CD4-positive, CD25-positive, alpha-beta regulatory T cell (primary cell): Measurements from ENCODE around the gene PEPD. TPM values are rescaled to one million over a fixed set of nuclear protein-coding genes. Genes with fewer than 3 reads are reported as not detected.

Experiments
- ATAC-seq, 2 donors: fragments of 150-1000 bp; cut with Tn5 transposase; one replicate each; pipeline ENCODE4 v1.10.0; 2021; ENCODE audit warnings: low read depth in 2 of 2, moderate number of reproducible peaks in 2 of 2, moderate library complexity in 1 of 2
- DNase-seq, 3 donors: peaks; one replicate each; pipeline versions ENCODE4 v3.0.0 to v3.0.0-alpha.2; 2012 to 2022; ENCODE audit warnings: mixed read lengths in 1 of 3
- H3K27ac ChIP-seq: one replicate; pipeline ENCODE4 v1.7.0; 2013; ENCODE audit warnings: mild to moderate bottlenecking, low read length; ENCODE audit not compliant: insufficient read depth, poor library complexity, severe bottlenecking
- H3K27me3 ChIP-seq: one replicate; pipeline ENCODE4 v1.7.0; 2013; ENCODE audit warnings: low read length; ENCODE audit not compliant: control insufficient read depth, insufficient read depth
- H3K36me3 ChIP-seq: one replicate; pipeline ENCODE4 v1.7.0; 2013; ENCODE audit warnings: mild to moderate bottlenecking, low read length, moderate library complexity; ENCODE audit not compliant: control insufficient read depth, insufficient read depth
- H3K4me1 ChIP-seq: 2 replicates; pipeline ENCODE4 v1.7.0; 2013; ENCODE audit warnings: mild to moderate bottlenecking, low read length; ENCODE audit not compliant: insufficient read depth, control insufficient read depth, poor library complexity, severe bottlenecking
- H3K4me3 ChIP-seq: one replicate; pipeline ENCODE4 v1.7.0; 2013; ENCODE audit warnings: low read depth, mild to moderate bottlenecking, low read length, moderate library complexity
- H3K9me3 ChIP-seq, 2 experiments: 1 replicate in 1 of 2; 2 replicates in 1 of 2; pipeline ENCODE4 v1.7.0; 2013; ENCODE audit warnings: low read length in 2 of 2, mild to moderate bottlenecking in 1 of 2, moderate library complexity in 1 of 2; ENCODE audit not compliant: control insufficient read depth in 2 of 2
- H3K27ac Mint-ChIP-seq, 3 donors: one replicate each; pipeline ENCODE4 v1.8.0; 2020 to 2022; ENCODE audit warnings: mild to moderate bottlenecking in 3 of 3, mixed read lengths in 3 of 3, moderate library complexity in 2 of 3
- H3K27me3 Mint-ChIP-seq: one replicate; pipeline ENCODE4 v1.8.0; 2022; ENCODE audit warnings: mild to moderate bottlenecking, mixed read lengths
- H3K36me3 Mint-ChIP-seq: one replicate; pipeline ENCODE4 v1.8.0; 2020; ENCODE audit warnings: mixed read lengths
- H3K4me1 Mint-ChIP-seq, 4 donors: one replicate each; pipeline ENCODE4 v1.8.0; 2020 to 2022; ENCODE audit warnings: mixed read lengths in 4 of 4, mild to moderate bottlenecking in 1 of 4
- H3K4me3 Mint-ChIP-seq, 4 donors: one replicate each; pipeline ENCODE4 v1.8.0; 2020 to 2022; ENCODE audit warnings: mild to moderate bottlenecking in 4 of 4, mixed read lengths in 4 of 4, moderate library complexity in 3 of 4
- H3K9me3 Mint-ChIP-seq, 7 donors: one replicate each; pipeline ENCODE4 v1.8.0; 2020 to 2022; ENCODE audit warnings: mixed read lengths in 7 of 7, mild to moderate bottlenecking in 3 of 7, moderate library complexity in 2 of 7
- polyA plus RNA-seq, 4 donors: library from polyadenylated mRNA; unstranded; fragments of 300-500 nt; fragmentation: Illumina TruSeq; gene quantifications; one replicate each; pipeline ENCODE4 v1.2.3, GENCODE V29; 2021
- total RNA-seq: library from RNA; stranded (reverse); gene quantifications from one replicate; pipeline ENCODE4 v1.2.3, GENCODE V29; 2022

PEPD gene
- total and polyA plus RNA-seq, 5 donors from 2014 or later: 36.8 to 141 (median 109) TPM

DNA sequence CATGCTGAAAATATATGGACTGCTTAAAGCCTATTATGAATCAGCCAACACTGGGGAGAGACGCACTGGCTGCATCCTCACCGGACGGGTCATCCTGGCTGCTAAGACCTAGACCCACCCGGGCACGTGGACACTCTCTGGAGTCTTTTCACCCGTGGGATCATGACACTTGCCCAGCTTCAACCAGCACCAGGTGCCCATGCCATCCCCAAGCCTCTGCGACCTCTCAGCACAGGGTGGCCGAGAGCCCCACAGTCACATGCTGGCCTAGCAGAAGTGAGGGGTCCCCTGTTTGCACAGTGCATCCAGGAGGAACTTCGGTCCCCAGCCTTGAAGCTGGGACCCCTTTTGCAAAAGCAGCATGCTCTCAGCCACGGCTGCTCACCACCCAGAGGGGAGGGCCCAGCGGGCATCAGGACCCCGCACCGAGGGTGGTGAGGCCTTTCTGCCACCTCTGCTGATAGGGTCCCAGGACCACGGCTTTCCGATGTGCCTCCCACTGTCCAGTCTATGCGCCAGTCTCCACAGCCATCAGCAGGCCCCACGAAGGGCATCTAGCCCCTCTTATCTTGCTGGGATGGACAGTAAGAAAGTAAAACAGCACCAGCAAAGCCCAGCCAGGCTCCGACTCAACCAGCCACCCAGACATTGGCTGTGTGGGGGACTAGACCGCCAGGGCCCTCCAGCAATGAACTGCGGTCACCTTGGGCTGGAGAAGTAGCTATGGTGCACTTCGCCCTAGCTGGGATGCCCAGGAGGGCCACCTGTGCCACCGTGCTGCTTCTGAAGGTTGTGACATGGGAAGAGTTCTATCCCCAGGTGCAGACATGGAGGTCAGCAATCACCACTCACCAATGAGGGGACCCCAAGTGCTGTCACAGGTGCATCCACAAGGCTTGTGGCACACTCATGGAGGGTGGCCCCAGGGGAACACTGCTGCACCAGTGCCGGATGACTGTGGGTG, 75.0 kb downstream of the PEPD start:
- Histone ChIP-seq H3K27ac (no peak overlapping the region), H3K4me1 (no peaks in the 10 kb centered on the region), H3K4me3 (no peak overlapping the region), H3K9me3 (no peaks in the 10 kb centered on the region), H3K27me3 (no peaks in the 10 kb centered on the region), H3K36me3 (no peaks in the 10 kb centered on the region)
- Mint-ChIP-seq H3K27ac (no peak overlapping the region), H3K4me1 (no peaks in the 10 kb centered on the region), H3K27me3 (no peaks in the 10 kb centered on the region), H3K9me3 (no peaks in the 10 kb centered on the region), H3K36me3 (peaks cover 18% of the 10 kb centered on the region), H3K4me3 (no peak overlapping the region)
- DNase-seq (no peak), ATAC-seq (no peak)

DNA sequence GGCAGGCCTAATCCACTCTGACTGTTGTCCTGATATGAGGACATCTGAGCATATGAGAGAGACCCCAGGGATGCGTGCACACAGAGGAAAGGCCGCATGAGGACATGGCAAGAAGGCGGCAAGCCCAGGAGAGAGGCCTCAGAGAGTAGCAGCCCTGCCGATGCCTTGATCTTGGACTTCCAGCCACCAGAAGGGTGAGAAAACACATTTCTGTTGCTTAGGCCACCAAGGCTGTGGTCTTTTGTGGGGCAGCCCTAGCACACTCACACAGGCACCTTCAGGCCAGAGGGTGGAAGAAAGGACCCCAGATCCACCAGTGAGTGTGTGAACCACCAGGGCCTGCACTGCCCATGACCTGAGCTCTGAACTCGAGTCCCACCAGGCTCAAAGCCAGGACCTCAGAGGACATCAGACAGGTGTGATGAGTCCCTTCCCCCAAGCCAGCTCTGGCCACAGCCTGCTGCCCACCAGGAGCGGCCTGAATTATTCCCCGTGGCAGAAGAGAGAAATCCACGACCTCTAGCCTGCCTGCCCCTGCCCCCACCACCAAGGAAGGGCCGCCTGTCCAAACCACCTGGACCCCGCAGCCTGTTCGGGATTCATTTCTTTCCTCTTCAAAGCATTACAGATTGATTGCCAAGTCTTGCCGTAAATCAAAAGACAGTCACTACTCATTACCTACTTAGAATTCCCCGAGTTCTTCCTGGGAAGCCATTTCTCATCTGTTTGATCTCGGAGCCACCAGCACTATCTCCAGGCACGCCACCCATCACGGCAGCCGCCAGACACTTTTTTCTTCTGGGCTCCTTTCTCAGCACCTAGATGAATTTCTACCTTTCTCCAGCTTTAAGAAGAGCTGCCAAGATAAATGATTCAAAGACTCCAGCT, 75.9 kb downstream of the PEPD start:
- no peaks in the 10 kb centered on the region for H3K27me3 Mint-ChIP-seq
- no peaks in the 10 kb centered on the region for H3K9me3 Mint-ChIP-seq
- no peak for DNase-seq
- Histone ChIP-seq H3K27me3 (no peaks in the 10 kb centered on the region), H3K27ac (no peak overlapping the region), H3K9me3 (no peaks in the 10 kb centered on the region), H3K4me1 (no peaks in the 10 kb centered on the region), H3K36me3 (no peaks in the 10 kb centered on the region), H3K4me3 (no peak overlapping the region)
- no peaks in the 10 kb centered on the region for H3K4me1 Mint-ChIP-seq
- no peak overlapping the region for H3K27ac Mint-ChIP-seq
- peaks cover 20% of the 10 kb centered on the region for H3K36me3 Mint-ChIP-seq
- no peak overlapping the region for H3K4me3 Mint-ChIP-seq
- no peak for ATAC-seq

DNA sequence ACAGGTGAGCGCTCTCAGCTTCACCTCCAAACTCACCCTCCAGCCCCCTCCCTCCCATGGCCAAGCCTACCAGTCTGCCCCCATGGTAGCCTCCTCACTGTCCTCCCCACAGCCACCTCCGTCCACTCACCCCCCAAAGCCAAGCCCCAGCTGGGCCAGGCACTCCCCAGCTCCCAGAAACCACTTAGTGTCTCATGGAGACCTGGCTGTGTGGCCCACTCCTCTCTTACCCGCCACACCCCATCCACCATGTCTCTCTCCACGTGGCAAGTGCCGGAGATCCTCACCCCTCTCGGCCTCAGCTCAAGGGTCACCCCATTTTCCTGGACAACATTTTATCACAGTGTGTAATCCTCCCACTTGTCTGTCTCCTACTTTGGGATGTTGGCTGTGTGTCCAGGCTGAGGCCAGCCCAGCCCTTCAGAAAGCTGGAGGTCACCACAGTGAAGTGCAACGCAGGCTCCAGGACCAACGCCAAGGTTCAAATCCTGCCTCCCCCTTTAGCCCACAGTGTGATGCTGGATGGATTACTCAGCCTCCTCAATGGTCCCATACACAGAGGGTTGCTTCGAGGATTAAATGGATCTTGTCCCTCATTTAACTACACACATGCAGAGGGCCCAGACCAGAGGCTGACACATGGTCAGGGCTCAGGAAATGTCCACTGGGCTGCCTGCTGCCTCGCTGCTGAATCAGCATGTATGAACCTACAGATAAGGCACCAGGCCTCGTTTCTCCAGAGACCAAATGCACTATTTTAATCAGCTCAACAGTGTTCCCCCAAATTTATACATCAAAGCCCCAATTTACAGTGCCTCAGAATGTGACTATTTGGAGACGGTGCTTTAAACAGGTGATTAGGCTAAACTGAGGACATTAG, 76.8 kb downstream of the PEPD start:
- Histone ChIP-seq H3K27me3 (no peaks in the 10 kb centered on the region), H3K4me3 (no peak overlapping the region), H3K36me3 (no peaks in the 10 kb centered on the region), H3K4me1 (no peaks in the 10 kb centered on the region), H3K9me3 (no peaks in the 10 kb centered on the region), H3K27ac (no peak overlapping the region)
- Mint-ChIP-seq H3K27me3 (no peaks in the 10 kb centered on the region), H3K9me3 (no peaks in the 10 kb centered on the region), H3K36me3 (peaks cover 21% of the 10 kb centered on the region), H3K27ac (no peak overlapping the region), H3K4me3 (no peak overlapping the region), H3K4me1 (no peaks in the 10 kb centered on the region)
- ATAC-seq: no peak
- DNase-seq: no peak

DNA sequence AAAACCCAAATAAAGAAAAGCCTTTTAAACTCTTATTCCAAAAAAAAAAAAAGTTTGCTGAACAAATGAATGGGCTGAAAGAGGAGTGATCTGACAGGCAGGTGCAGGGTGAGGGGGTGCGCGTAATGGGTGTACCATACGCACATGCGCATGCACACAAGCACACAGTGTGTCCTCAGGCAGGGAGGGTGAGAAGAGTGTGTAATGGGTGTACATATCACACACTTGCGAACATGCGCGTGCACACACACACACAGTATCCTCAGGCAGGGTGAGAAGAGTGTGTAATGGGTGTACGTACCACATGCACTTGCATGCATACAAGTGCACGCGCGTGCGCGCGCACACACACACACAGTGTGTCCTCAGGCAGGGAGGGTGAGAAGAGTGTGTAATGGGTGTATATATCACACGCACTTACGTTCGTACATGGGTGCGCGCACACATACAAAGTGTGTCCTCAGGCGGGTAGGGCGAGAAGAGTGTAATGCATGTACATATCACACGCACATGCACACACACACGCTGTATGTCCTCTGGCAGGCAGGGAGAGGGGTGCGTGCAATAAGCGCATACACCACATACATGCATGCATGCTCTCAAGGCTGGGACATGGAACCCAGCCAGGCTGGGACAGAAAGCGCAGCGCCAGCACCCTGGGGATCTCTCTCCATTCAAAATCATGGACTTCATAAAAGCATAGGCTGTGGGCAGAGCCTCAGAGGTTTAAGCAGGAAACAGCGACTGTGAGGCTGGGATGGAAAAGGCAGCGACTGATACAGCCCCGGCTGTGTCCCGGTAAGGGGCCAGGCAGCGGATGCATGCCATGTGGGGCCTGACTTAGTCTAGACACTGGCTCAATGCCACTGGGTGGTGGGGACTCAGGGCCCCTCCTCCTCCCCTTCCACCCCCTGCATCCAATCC, 77.7 kb downstream of the PEPD start:
- Histone ChIP-seq H3K9me3 (no peaks in the 10 kb centered on the region), H3K4me1 (no peaks in the 10 kb centered on the region), H3K4me3 (no peak overlapping the region), H3K27ac (no peak overlapping the region), H3K27me3 (no peaks in the 10 kb centered on the region), H3K36me3 (no peaks in the 10 kb centered on the region)
- Mint-ChIP-seq H3K36me3 (peaks cover 21% of the 10 kb centered on the region), H3K9me3 (no peaks in the 10 kb centered on the region), H3K27me3 (no peaks in the 10 kb centered on the region), H3K27ac (no peak overlapping the region), H3K4me3 (no peak overlapping the region), H3K4me1 (no peaks in the 10 kb centered on the region)
- DNase-seq (no peak), ATAC-seq (no peak)

DNA sequence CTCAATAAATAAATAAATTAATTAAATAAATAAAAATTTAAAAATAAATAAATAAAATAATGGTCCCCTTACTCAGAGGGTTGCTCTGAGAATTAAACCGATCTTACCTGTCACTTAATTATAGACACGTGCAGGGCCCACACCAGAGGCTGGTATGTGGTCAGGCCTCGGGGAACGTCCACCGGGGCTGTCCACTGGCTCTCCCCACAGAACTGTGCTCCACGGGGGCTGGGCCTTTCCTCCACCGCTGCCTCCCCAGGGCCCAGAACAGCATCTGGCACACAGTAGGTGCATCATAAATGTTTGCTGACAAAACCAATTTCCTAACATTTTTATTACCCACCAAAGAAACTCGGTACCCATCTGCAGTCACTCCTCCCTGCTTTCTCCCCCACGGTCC, 78.9 kb downstream of the PEPD start:
- H3K27me3 Mint-ChIP-seq: no peaks in the 10 kb centered on the region
- no peak overlapping the region for H3K27ac ChIP-seq
- H3K4me1 ChIP-seq: no peaks in the 10 kb centered on the region
- no peaks in the 10 kb centered on the region for H3K9me3 Mint-ChIP-seq
- H3K36me3 Mint-ChIP-seq: peaks cover 21% of the 10 kb centered on the region
- no peak overlapping the region for H3K4me3 ChIP-seq
- ATAC-seq (no peak), DNase-seq (no peak)
- H3K27ac Mint-ChIP-seq: no peak overlapping the region
- H3K4me3 Mint-ChIP-seq: no peak overlapping the region
- no peaks in the 10 kb centered on the region for H3K4me1 Mint-ChIP-seq
- H3K36me3 ChIP-seq: no peaks in the 10 kb centered on the region
- no peaks in the 10 kb centered on the region for H3K27me3 ChIP-seq
- no peaks in the 10 kb centered on the region for H3K9me3 ChIP-seq

DNA sequence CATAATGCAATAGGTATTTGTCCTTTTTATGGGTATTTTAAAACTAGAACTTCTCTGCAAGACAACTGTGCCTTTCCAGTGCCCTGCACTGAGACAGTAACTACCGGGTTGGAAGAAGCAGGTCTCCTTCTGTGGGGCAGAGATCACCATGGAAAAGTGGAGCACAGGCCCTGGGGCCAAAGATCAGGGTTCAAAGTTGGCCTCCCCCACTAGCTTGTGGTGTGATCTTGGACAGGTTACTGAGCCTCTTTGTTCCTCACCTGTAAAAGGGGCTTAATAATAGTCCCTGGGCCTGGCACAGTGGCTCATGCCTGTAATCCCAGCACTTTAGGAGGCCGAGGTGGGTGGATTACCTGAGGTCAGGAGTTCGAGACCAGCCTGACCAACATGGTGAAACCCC, 79.8 kb downstream of the PEPD start:
- Mint-ChIP-seq H3K4me3 (no peak overlapping the region), H3K36me3 (peaks cover 21% of the 10 kb centered on the region), H3K9me3 (no peaks in the 10 kb centered on the region), H3K4me1 (no peaks in the 10 kb centered on the region), H3K27me3 (no peaks in the 10 kb centered on the region), H3K27ac (no peak overlapping the region)
- H3K9me3 ChIP-seq: no peaks in the 10 kb centered on the region
- no peak overlapping the region for H3K27ac ChIP-seq
- ATAC-seq (no peak), DNase-seq (no peak)
- no peaks in the 10 kb centered on the region for H3K27me3 ChIP-seq
- H3K4me3 ChIP-seq: no peak overlapping the region
- H3K4me1 ChIP-seq: no peaks in the 10 kb centered on the region
- H3K36me3 ChIP-seq: no peaks in the 10 kb centered on the region
